ENCODE measurements around the gene LPIN3.

LPIN3 gene

GRCh38 chr20:41356951-41357350 is 16.3 kb downstream of the LPIN3 start:
- Histone ChIP-seq H2BK5ac (ENCODE audit: low read depth, low read length, poor library complexity) (no peak overlapping the region), H3K36me3 (ENCODE audit: control insufficient read depth in 1 of 2, insufficient read depth in 2 of 2, low read length in 2 of 2) (no peaks in the 10 kb centered on the region), H3K4me1 (ENCODE audit: control insufficient read depth in 1 of 2, insufficient read depth in 2 of 2, low read length in 2 of 2) (no peaks in the 10 kb centered on the region), H3K18ac (ENCODE audit: low read length) (no peak overlapping the region), H4K91ac (ENCODE audit: low read depth, low read length) (no peak overlapping the region), H3K4me2 (ENCODE audit: low read length) (no peak overlapping the region), H3K27me3 (ENCODE audit: insufficient read depth, low read length) (no peaks in the 10 kb centered on the region), H3K23ac (ENCODE audit: low read length) (no peak overlapping the region), H3K9me3 (ENCODE audit: insufficient read depth, low read depth, low read length) (no peaks in the 10 kb centered on the region), H3K4ac (ENCODE audit: low read depth, low read length) (no peak overlapping the region), H3K79me2 (ENCODE audit: control insufficient read depth, insufficient read depth, low read length, poor library complexity) (no peaks in the 10 kb centered on the region), H3K4me3 (ENCODE audit: low read depth, low read length) (no peak overlapping the region), H2AK5ac (ENCODE audit: low read length) (no peak overlapping the region), H2BK120ac (ENCODE audit: insufficient read depth, low read length, poor library complexity) (no peak overlapping the region), H2AFZ (ENCODE audit: insufficient read depth, low read length, poor library complexity) (no peak overlapping the region), H3K14ac (ENCODE audit: low read length) (no peak overlapping the region), H3K9ac (ENCODE audit: low read length) (no peak overlapping the region), H3K27ac (ENCODE audit: low read depth, low read length) (no peak overlapping the region), H3K79me1 (ENCODE audit: low read length) (no peaks in the 10 kb centered on the region), H4K12ac (ENCODE audit: low read depth, low read length) (no peak overlapping the region), H4K8ac (ENCODE audit: low read depth, low read length) (no peak overlapping the region), H2BK12ac (ENCODE audit: low read length) (no peak overlapping the region)
- no CpG with 5 or more reads among the region's 13 CpGs for WGBS (ENCODE audit: extremely low coverage, insufficient coverage, insufficient read length)
- no peak for DNase-seq

- Histone ChIP-seq H3K18ac (ENCODE audit: low read length) (no peak overlapping the region), H3K27me3 (ENCODE audit: insufficient read depth, low read length) (no peaks in the 10 kb centered on the region), H3K9me3 (ENCODE audit: insufficient read depth, low read depth, low read length) (no peaks in the 10 kb centered on the region), H3K79me1 (ENCODE audit: low read length) (no peaks in the 10 kb centered on the region), H3K4me1 (ENCODE audit: control insufficient read depth in 1 of 2, insufficient read depth in 2 of 2, low read length in 2 of 2) (no peaks in the 10 kb centered on the region), H2BK5ac (ENCODE audit: low read depth, low read length, poor library complexity) (no peak overlapping the region), H3K4me3 (ENCODE audit: low read depth, low read length) (no peak overlapping the region), H2BK120ac (ENCODE audit: insufficient read depth, low read length, poor library complexity) (no peak overlapping the region), H3K14ac (ENCODE audit: low read length) (no peak overlapping the region), H4K12ac (ENCODE audit: low read depth, low read length) (no peak overlapping the region), H2AFZ (ENCODE audit: insufficient read depth, low read length, poor library complexity) (no peak overlapping the region), H4K8ac (ENCODE audit: low read depth, low read length) (no peak overlapping the region), H3K23ac (ENCODE audit: low read length) (no peak overlapping the region), H4K91ac (ENCODE audit: low read depth, low read length) (no peak overlapping the region), H2AK5ac (ENCODE audit: low read length) (no peak overlapping the region), H3K4ac (ENCODE audit: low read depth, low read length) (no peak overlapping the region), H3K4me2 (ENCODE audit: low read length) (no peak overlapping the region), H3K9ac (ENCODE audit: low read length) (no peak overlapping the region), H3K79me2 (ENCODE audit: control insufficient read depth, insufficient read depth, low read length, poor library complexity) (no peaks in the 10 kb centered on the region), H3K27ac (ENCODE audit: low read depth, low read length) (no peak overlapping the region), H2BK12ac (ENCODE audit: low read length) (no peak overlapping the region), H3K36me3 (ENCODE audit: control insufficient read depth in 1 of 2, insufficient read depth in 2 of 2, low read length in 2 of 2) (no peaks in the 10 kb centered on the region)
- no CpG with 5 or more reads among the region's 11 CpGs for WGBS (ENCODE audit: extremely low coverage, insufficient coverage, insufficient read length)
- DNase-seq: no peak
Observed at GRCh38 chr20:41357424-41358163, 17.0 kb downstream of the LPIN3 start.

- H3K79me1 ChIP-seq (ENCODE audit: low read length): no peaks in the 10 kb centered on the region
- H3K79me2 ChIP-seq (ENCODE audit: control insufficient read depth, insufficient read depth, low read length, poor library complexity): no peaks in the 10 kb centered on the region
- H3K9me3 ChIP-seq (ENCODE audit: insufficient read depth, low read depth, low read length): no peaks in the 10 kb centered on the region
- no peak overlapping the region for H3K27ac ChIP-seq (ENCODE audit: low read depth, low read length)
- H2BK5ac ChIP-seq (ENCODE audit: low read depth, low read length, poor library complexity): no peak overlapping the region
- H2BK12ac ChIP-seq (ENCODE audit: low read length): no peak overlapping the region
- H3K4me3 ChIP-seq (ENCODE audit: low read depth, low read length): no peak overlapping the region
- H4K91ac ChIP-seq (ENCODE audit: low read depth, low read length): no peak overlapping the region
- no peak overlapping the region for H2AK5ac ChIP-seq (ENCODE audit: low read length)
- no CpG with 5 or more reads among the region's 9 CpGs for WGBS (ENCODE audit: extremely low coverage, insufficient coverage, insufficient read length)
- no peak overlapping the region for H3K18ac ChIP-seq (ENCODE audit: low read length)
- no peak overlapping the region for H3K23ac ChIP-seq (ENCODE audit: low read length)
- no peak overlapping the region for H4K12ac ChIP-seq (ENCODE audit: low read depth, low read length)
- no peak overlapping the region for H3K4me2 ChIP-seq (ENCODE audit: low read length)
- no peak for DNase-seq
- no peak overlapping the region for H2BK120ac ChIP-seq (ENCODE audit: insufficient read depth, low read length, poor library complexity)
- no peak overlapping the region for H4K8ac ChIP-seq (ENCODE audit: low read depth, low read length)
- H3K27me3 ChIP-seq (ENCODE audit: insufficient read depth, low read length): no peaks in the 10 kb centered on the region
- H3K4ac ChIP-seq (ENCODE audit: low read depth, low read length): no peak overlapping the region
- no peak overlapping the region for H2AFZ ChIP-seq (ENCODE audit: insufficient read depth, low read length, poor library complexity)
- no peaks in the 10 kb centered on the region for H3K4me1 ChIP-seq (ENCODE audit: control insufficient read depth in 1 of 2, insufficient read depth in 2 of 2, low read length in 2 of 2)
- no peaks in the 10 kb centered on the region for H3K36me3 ChIP-seq (ENCODE audit: control insufficient read depth in 1 of 2, insufficient read depth in 2 of 2, low read length in 2 of 2)
- H3K14ac ChIP-seq (ENCODE audit: low read length): no peak overlapping the region
- H3K9ac ChIP-seq (ENCODE audit: low read length): no peak overlapping the region
Observed at GRCh38 chr20:41358230-41358629, 17.6 kb downstream of the LPIN3 start.

- no peak overlapping the region for H2AK5ac ChIP-seq (ENCODE audit: low read length)
- no peak overlapping the region for H4K8ac ChIP-seq (ENCODE audit: low read depth, low read length)
- no peak overlapping the region for H3K18ac ChIP-seq (ENCODE audit: low read length)
- no peak for DNase-seq
- no peaks in the 10 kb centered on the region for H3K27me3 ChIP-seq (ENCODE audit: insufficient read depth, low read length)
- H3K27ac ChIP-seq (ENCODE audit: low read depth, low read length): no peak overlapping the region
- H3K9me3 ChIP-seq (ENCODE audit: insufficient read depth, low read depth, low read length): no peaks in the 10 kb centered on the region
- H3K4me1 ChIP-seq (ENCODE audit: control insufficient read depth in 1 of 2, insufficient read depth in 2 of 2, low read length in 2 of 2): no peaks in the 10 kb centered on the region
- H3K79me2 ChIP-seq (ENCODE audit: control insufficient read depth, insufficient read depth, low read length, poor library complexity): no peaks in the 10 kb centered on the region
- no peak overlapping the region for H3K4me2 ChIP-seq (ENCODE audit: low read length)
- H2AFZ ChIP-seq (ENCODE audit: insufficient read depth, low read length, poor library complexity): no peak overlapping the region
- no peak overlapping the region for H3K23ac ChIP-seq (ENCODE audit: low read length)
- H3K36me3 ChIP-seq (ENCODE audit: control insufficient read depth in 1 of 2, insufficient read depth in 2 of 2, low read length in 2 of 2): no peaks in the 10 kb centered on the region
- H4K12ac ChIP-seq (ENCODE audit: low read depth, low read length): no peak overlapping the region
- H3K4me3 ChIP-seq (ENCODE audit: low read depth, low read length): no peak overlapping the region
- H3K14ac ChIP-seq (ENCODE audit: low read length): no peak overlapping the region
- H3K79me1 ChIP-seq (ENCODE audit: low read length): no peaks in the 10 kb centered on the region
- no peak overlapping the region for H2BK5ac ChIP-seq (ENCODE audit: low read depth, low read length, poor library complexity)
- no CpG with 5 or more reads among the region's 7 CpGs for WGBS (ENCODE audit: extremely low coverage, insufficient coverage, insufficient read length)
- H2BK120ac ChIP-seq (ENCODE audit: insufficient read depth, low read length, poor library complexity): no peak overlapping the region
- no peak overlapping the region for H3K9ac ChIP-seq (ENCODE audit: low read length)
- H4K91ac ChIP-seq (ENCODE audit: low read depth, low read length): no peak overlapping the region
- no peak overlapping the region for H2BK12ac ChIP-seq (ENCODE audit: low read length)
- no peak overlapping the region for H3K4ac ChIP-seq (ENCODE audit: low read depth, low read length)
Observed at GRCh38 chr20:41358717-41359116, 18.1 kb downstream of the LPIN3 start.

All from trophoblast cell (in vitro differentiated cells and primary cell).